ENCODE results near the gene ACE.

Gene ACE

DNA sequence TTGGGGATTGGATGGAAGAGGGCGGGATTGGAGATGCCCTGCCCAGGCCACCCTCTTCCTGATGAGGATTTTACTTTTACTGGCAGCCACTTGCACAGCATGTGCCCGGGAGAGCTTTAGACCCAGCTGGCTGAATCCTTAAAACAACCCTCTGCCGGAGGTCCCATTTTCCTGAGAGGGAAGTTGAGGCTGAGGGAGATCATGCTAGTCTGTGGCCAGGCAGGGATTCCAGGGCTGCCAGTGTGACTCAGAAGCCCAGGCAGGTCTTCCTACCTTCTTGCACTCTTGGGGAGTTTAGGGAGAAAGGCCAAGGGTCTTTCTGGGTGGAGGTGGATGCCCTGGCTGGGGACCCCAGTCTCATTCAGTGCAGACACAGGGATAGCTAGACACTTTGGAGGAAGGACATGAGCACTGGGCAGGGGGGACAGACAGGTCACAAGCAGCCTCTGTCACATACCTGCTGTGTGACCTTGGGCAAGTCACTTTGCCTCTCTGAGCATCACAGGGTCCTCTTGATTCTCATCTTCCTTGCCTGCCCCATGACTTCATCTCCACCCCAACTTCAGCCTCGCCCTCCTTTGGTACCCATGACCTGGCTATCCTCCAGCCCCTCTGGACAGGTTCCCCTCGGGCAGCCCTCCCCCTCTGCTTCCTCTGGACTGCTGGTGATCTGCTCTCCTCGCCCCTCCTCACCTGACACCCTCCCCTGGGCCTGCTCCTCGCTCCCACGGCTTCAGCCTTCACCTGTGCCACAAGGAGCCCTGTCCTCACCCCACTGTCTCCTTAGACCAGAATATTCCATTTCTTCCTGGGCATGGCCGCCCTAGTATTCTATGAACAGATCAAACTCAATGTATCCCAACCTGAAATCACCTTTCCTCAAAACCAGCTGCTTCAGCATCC is 62.1 kb downstream of the ACE start:
- TF ChIP-seq, protein P1, sequence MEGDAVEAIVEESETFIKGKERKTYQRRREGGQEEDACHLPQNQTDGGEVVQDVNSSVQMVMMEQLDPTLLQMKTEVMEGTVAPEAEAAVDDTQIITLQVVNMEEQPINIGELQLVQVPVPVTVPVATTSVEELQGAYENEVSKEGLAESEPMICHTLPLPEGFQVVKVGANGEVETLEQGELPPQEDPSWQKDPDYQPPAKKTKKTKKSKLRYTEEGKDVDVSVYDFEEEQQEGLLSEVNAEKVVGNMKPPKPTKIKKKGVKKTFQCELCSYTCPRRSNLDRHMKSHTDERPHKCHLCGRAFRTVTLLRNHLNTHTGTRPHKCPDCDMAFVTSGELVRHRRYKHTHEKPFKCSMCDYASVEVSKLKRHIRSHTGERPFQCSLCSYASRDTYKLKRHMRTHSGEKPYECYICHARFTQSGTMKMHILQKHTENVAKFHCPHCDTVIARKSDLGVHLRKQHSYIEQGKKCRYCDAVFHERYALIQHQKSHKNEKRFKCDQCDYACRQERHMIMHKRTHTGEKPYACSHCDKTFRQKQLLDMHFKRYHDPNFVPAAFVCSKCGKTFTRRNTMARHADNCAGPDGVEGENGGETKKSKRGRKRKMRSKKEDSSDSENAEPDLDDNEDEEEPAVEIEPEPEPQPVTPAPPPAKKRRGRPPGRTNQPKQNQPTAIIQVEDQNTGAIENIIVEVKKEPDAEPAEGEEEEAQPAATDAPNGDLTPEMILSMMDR (conservative IDR thresholded peaks at IDR 0.05; ENCODE audit: low read depth, low read length) = no peak
- DNase-seq (ENCODE audit: low read depth) = no peak
- H3K4me3 ChIP-seq (ENCODE audit: low read length) = no peak overlapping the region

- TF ChIP-seq, protein P1 (conservative IDR thresholded peaks at IDR 0.05; ENCODE audit: low read depth, low read length) = no peak
- DNase-seq (ENCODE audit: low read depth) = no peak
- no peak overlapping the region for H3K4me3 ChIP-seq (ENCODE audit: low read length)
These were observed 63.7 kb downstream of the ACE start for GRCh38 chr17:63540590-63540989.

DNA sequence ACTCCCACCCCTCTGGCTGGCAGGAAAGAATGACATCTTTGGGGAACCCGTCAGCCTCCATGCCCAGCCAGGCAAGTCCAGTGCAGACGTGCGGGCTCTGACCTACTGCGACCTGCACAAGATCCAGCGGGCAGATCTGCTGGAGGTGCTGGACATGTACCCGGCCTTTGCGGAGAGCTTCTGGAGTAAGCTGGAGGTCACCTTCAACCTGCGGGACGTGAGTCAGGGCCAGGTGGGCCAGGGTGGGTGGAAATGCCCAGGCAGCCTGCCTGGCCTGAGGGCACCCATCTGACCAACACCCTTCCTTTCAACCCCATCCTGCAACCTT is 65.3 kb downstream of the ACE start:
- TF ChIP-seq, protein P1 (conservative IDR thresholded peaks at IDR 0.05; ENCODE audit: low read depth, low read length) = no peak
- no peak for DNase-seq (ENCODE audit: low read depth)
- no peak overlapping the region for H3K4me3 ChIP-seq (ENCODE audit: low read length)

DNA sequence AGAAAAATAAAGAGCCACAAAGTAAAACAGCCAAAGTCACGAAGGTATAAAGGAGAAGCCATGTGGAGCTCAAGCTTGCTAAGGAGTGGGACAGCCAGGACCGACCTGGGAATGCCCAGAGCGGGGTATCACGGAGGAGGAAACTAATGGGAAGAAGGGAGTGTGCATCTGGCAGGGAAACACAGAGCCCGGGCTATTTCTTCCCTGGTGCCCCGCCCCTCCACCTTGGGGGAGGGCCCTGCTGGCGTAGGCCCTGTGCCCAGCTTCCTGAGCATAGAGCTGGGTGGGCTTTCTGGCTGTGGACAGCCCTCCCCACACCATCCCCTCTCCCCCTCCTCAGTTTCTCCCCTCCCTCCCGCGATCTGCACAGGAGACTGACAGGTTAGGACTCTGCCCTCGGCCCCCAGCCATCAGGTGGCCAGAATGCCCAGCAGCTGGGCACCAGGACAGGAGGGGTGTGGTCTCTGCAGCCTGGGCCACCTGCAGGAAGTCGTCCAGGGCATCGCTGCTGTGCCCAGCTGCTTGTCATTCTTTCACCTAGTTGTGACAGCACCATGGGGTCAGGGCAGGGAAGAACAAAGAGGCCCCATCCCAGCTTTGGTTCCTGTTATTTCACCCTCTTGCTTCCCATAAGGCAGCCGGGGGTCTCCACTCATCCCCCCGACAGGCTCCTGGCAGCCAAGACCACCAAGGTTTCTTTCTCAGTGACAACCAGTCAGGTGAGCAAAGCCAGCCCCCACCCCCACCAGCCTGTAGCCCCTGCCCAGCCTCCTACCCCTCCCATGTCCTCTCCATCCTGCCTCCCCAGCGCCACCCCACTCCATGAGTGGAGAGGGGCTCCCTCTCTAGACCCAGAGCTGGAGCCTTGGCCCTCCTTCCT is 66.3 kb downstream of the ACE start:
- DNase-seq (ENCODE audit: low read depth) = no peak
- no peak overlapping the region for H3K4me3 ChIP-seq (ENCODE audit: low read length)
- TF ChIP-seq, protein P1 (conservative IDR thresholded peaks at IDR 0.05; ENCODE audit: low read depth, low read length) = no peak

GRCh38 chr17:63543822-63544420 is 67.1 kb downstream of the ACE start:
- TF ChIP-seq, protein P1 (conservative IDR thresholded peaks at IDR 0.05; ENCODE audit: low read depth, low read length) = no peak
- DNase-seq (ENCODE audit: low read depth) = no peak
- H3K4me3 ChIP-seq (ENCODE audit: low read length) = no peak overlapping the region

- DNase-seq (ENCODE audit: low read depth) = no peak
- no peak overlapping the region for H3K4me3 ChIP-seq (ENCODE audit: low read length)
- TF ChIP-seq, protein P1 (conservative IDR thresholded peaks at IDR 0.05; ENCODE audit: low read depth, low read length) = no peak
These were observed 67.8 kb downstream of the ACE start for GRCh38 chr17:63544467-63545301.

Data from retinal pigment epithelial cell (primary cell).